Endothelial cell of umbilical vein (primary cell): Measurements from ENCODE around the gene NKIRAS1.

Experiments used
- CTCF ChIP-seq, 2 donors: IDR thresholded peaks; 1 replicate in 1 of 2; 2 replicates in 1 of 2; pipeline ENCODE4 v1.5.1; 2011; ENCODE audit warnings: low read length in 2 of 2, mild to moderate bottlenecking in 2 of 2, moderate library complexity in 2 of 2, control low read depth in 1 of 2, inconsistent platforms in 1 of 2, low read depth in 1 of 2; ENCODE audit not compliant: insufficient read depth in 1 of 2; ENCODE audit errors: extremely low read depth in 1 of 2
- EZH2 ChIP-seq: IDR thresholded peaks from 2 replicates; pipeline ENCODE4 v1.6.1; 2012; ENCODE audit warnings: borderline replicate concordance, low read depth, mild to moderate bottlenecking, moderate library complexity, low read length, inconsistent platforms; ENCODE audit not compliant: severe bottlenecking
- MYC ChIP-seq: IDR thresholded peaks from one replicate; pipeline ENCODE4 v1.6.1; 2011; ENCODE audit warnings: mild to moderate bottlenecking, low read depth, low read length
- POLR2A ChIP-seq: IDR thresholded peaks from 2 replicates; pipeline ENCODE4 v1.6.1; 2012; ENCODE audit warnings: low read depth, mild to moderate bottlenecking, control low read depth, low read length
- POLR2AphosphoS5 ChIP-seq: IDR thresholded peaks from 2 replicates; pipeline ENCODE4 v1.6.1; 2012; ENCODE audit warnings: low read depth, mild to moderate bottlenecking, control low read depth, low read length, moderate library complexity; ENCODE audit not compliant: insufficient read depth

GRCh38 chr3:23904545-23904944 is 12.2 kb downstream of the NKIRAS1 start:
- TF ChIP-seq EZH2 (no peak), POLR2A (no peak), POLR2AphosphoS5 (no peak), CTCF (IDR thresholded peaks at IDR 0.05; ENCODE audit: extremely low read depth in 1 of 2, insufficient read depth in 1 of 2, low read depth in 1 of 2, low read length in 2 of 2) (no peak), MYC (no peak)
